ENCODE results near the gene WDR47.

DNA sequence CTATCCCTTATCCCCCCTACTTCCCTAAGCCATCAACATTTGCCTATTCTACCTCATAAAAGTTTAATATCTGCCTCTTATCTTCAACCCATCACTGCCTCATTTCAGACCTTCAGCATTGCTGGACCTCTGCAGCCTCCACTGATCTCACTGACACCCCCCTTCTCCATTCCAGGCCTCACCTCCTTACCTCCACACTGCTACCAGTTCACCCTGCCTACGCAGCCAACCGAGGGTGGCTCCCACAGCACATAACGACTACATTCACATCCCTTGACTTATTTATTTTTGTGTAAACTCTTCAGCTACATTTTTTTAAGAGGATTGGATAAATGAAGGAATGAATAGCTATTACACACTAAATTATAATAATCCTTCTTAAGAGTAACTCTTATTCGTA, 92.9 kb downstream of the WDR47 start:
- TF ChIP-seq, protein P1, sequence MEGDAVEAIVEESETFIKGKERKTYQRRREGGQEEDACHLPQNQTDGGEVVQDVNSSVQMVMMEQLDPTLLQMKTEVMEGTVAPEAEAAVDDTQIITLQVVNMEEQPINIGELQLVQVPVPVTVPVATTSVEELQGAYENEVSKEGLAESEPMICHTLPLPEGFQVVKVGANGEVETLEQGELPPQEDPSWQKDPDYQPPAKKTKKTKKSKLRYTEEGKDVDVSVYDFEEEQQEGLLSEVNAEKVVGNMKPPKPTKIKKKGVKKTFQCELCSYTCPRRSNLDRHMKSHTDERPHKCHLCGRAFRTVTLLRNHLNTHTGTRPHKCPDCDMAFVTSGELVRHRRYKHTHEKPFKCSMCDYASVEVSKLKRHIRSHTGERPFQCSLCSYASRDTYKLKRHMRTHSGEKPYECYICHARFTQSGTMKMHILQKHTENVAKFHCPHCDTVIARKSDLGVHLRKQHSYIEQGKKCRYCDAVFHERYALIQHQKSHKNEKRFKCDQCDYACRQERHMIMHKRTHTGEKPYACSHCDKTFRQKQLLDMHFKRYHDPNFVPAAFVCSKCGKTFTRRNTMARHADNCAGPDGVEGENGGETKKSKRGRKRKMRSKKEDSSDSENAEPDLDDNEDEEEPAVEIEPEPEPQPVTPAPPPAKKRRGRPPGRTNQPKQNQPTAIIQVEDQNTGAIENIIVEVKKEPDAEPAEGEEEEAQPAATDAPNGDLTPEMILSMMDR (IDR thresholded peaks at IDR 0.05; ENCODE audit: poor library complexity, severe bottlenecking): no peak
- TF ChIP-seq EZH2 (IDR thresholded peaks at IDR 0.05; ENCODE audit: borderline replicate concordance, insufficient read depth, low read length, poor library complexity, severe bottlenecking) (no peak), TAF1 (IDR thresholded peaks at IDR 0.05; ENCODE audit: low read depth) (no peak), POLR2AphosphoS5 (IDR thresholded peaks at IDR 0.05) (no peak)

Data from neural cell (in vitro differentiated cells).